Measurements from ENCODE around the gene PHF1.

Gene PHF1

GRCh38 chr6:33417128-33417902 is 6.5 kb downstream of the PHF1 start:
- in situ Hi-C loops (cut with MboI; ENCODE audit: low sequenced_read_pairs), result no loop called here

DNA sequence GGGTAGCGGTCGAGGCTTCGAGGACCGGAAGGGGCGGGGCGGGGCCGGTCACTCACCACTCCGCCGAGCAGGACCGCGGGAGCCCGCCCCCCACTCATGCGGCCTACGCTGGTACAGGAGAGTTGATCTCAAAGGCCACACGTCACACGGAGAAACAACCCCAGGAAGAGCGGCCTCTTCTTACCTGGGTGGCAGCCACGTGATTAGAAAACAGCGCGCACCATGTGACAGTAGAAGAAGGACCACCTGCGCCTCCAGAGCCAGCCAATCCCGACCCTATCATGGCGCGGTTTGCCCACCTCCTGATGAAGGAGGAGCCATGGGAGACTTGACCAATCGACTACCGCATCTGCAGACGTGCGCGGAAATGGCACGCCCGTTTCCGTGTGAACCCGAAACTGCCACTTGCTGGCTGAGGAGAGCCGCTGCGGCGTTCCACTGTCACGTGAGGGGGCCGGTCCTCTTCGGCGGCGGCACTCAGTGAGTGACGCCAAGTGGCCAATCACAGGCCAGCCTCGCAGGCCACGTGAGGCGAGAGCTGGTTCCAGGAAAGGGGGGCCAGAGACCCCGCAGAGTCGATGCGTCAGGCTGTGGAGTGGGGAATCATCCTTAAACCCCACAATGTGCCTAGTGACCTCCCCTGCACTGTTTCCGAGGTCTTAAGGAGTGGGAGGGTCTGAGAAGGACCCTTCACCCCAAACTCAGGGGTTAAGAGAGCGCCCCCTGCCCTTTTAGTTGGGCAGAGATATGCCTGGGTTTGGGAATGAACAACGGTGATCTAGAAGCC is 7.3 kb downstream of the PHF1 start, which contains the start of gene CUTA:
TSS of gene CUTA (minus strand) at position 205 of the 787 bp plus-strand sequence. CDS start at position 98, 107 bp downstream.
- in situ Hi-C loops (cut with MboI; ENCODE audit: low sequenced_read_pairs), result no loop called here

- in situ Hi-C loops (cut with MboI; ENCODE audit: low sequenced_read_pairs), result no loop called here
These were observed 8.0 kb downstream of the PHF1 start for GRCh38 chr6:33418690-33419291.

- in situ Hi-C loops (cut with MboI; ENCODE audit: low sequenced_read_pairs), result no loop called here
These were observed 9.0 kb downstream of the PHF1 start, which contains the start of gene SYNGAP1 for GRCh38 chr6:33419580-33420490. Gene SYNGAP1, plus strand, starts transcription at chr6:33420065. Its CDS starts 200 bp downstream, at chr6:33420265.

DNA sequence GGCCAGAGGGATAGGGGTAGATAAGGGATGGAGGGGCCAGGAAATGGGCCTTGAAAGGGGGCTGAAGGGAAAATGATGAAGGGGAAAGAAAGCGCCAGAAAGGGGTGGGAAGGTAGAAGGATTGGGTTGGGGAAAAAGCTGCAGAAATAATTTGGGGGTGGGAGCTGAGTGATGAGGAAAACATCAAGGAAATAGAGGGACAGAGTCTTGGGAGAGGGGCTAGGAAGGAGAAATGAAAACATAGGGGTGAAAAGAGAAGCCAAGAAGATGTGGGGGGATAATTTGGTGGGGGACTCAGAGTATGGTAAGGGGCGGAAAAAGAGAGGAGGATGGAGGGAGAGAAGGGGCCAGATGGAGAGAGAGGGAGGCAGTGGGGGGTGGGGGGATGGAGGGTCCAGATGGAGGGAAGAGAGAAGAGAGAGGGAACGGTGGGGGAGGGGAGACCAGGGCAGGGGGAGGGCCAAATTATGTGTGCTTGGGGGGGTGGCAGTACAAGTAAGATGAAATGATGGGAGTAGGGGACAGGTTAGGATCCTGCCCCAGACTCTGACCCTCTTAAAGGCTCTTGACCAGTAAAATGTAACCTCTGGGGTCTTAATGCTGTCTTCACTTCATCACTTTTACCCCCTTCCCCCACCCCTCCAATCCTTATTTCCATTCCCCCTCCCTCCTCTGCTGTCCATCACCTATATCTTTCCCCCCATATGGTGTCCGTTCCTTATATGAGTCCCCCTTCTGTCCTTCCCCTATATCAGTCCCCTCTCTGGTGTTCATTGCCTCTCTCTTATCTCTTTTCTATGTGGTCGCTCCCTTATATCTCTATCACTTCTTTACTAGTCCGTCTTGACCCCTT is 9.9 kb downstream of the PHF1 start:
- in situ Hi-C loops (cut with MboI; ENCODE audit: low sequenced_read_pairs), result no loop called here

DNA sequence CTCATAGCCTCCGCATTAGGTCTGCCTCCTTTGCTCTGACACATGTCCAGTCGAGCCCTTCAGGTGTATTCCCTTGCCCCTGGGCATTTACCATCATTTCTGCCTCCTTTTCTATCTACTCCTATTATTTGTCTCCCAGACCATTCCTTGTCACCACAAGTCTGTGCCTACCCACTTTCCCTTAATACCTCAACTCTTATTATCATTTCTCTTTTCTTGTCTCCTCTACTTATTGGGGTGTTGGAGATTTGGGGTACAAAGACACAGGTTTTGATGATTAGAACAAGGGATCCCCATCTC is 10.5 kb downstream of the PHF1 start:
- in situ Hi-C loops (cut with MboI; ENCODE audit: low sequenced_read_pairs), result no loop called here

DNA sequence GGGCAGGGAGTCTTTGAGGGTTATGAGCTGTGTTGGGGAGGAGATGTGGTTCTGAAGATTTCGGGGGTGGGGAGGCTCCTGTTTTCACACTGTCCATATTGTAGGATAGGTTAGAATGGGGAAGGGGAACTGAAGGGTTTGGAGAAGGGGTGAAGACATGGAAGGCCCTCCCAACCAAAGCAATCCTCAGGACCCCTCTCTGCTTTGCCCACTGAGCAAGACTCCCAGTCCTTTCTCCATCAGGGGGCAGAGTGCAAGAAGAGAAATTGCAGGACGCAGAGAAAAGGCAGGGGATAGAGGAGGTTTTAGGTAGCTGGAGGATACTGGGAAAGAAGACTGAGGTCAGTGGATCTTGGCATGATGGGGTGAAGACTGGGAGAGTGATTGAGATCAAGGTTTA is 13.0 kb downstream of the PHF1 start:
- in situ Hi-C loops (cut with MboI; ENCODE audit: low sequenced_read_pairs), result no loop called here

- in situ Hi-C loops (cut with MboI; ENCODE audit: low sequenced_read_pairs), result no loop called here
These were observed 14.2 kb downstream of the PHF1 start for GRCh38 chr6:33424855-33425667.

DNA sequence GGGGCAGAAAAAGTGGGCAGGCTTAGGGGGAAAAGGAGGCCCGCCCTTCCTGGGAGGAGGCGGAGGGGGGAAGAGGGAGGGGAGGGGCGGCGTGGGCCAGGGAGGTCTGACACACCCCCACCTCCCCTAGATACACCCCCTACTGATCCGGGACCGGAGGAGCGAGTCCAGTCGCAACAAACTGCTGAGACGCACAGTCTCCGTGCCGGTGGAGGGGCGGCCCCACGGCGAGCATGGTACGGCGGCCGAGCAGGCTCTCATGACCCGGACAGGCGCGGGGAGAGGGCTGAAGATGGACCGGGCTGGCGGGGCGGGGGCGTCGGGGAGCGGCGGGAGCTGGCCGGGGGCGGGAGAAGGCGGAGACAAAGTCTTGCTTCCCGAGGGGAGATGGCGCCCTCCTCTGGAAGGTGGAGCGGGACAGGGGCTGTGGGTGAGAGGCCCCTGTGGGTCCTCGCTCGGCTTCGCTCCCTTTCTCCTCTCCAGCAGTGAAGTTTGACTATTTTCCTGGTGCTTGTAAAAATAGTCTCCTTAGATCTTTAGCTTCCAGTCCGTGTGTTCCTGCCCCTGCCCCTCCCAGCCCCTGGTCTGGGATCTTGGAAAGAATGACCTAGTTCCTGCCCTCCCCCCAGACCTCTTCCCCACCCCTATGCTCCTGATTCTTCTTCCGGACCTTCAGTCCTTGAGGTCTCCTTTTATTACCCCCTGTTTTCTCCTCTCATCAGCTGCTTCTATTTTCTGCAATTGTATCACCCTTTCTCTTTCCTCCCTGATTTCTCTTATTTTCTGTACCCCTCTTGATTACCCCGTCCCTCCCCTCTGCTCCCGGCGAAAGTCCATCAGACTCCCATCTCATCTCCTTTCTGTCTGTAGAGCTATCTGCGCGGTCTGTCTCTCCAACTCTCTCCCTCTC is 15.1 kb downstream of the PHF1 start:
- in situ Hi-C loops (cut with MboI; ENCODE audit: low sequenced_read_pairs), result no loop called here

DNA sequence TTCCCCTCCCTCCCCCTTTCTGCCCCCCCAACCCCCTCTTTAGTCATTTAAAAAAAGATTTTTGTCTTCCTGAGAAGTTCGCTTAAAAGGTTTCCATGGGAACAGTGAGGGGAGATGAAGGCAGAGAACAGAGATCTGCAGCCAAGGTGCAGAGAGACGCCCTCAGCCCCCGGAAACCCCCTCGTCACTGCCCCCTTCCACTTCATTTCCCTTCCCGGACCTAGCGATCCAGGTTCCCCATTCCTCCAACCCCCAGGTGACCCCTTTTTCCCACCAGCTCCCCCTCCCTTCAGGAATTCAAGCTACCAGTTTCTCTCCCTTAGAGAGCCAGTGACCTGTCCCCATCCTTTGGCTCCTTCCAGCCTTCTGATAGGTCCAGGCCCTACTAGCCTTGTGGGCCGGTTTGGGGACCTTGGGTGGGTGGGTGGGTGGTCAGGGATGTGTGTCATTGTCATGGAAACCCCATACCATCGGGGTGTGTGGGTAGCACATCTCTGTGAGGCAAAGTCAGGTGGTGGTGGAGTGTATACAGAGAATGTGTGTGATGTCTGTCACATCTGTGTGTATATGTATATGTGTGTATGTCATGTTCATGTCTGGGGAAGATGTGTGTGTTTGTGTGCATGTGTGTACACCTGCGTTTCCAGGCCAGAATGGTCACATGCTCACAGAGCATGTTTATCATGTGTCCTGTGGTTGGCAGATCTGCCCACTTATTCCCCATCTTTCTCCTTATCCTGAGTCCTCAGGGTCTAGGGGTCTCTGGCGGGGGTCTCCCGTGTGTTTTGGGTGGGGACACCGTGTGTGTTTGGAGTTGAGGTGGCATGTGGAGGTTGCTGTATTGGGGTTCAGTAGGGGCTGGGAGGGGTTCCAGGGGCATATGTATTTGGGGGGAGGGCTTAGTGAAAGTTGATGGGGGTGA is 16.0 kb downstream of the PHF1 start:
- in situ Hi-C loops (cut with MboI; ENCODE audit: low sequenced_read_pairs), result no loop called here

DNA sequence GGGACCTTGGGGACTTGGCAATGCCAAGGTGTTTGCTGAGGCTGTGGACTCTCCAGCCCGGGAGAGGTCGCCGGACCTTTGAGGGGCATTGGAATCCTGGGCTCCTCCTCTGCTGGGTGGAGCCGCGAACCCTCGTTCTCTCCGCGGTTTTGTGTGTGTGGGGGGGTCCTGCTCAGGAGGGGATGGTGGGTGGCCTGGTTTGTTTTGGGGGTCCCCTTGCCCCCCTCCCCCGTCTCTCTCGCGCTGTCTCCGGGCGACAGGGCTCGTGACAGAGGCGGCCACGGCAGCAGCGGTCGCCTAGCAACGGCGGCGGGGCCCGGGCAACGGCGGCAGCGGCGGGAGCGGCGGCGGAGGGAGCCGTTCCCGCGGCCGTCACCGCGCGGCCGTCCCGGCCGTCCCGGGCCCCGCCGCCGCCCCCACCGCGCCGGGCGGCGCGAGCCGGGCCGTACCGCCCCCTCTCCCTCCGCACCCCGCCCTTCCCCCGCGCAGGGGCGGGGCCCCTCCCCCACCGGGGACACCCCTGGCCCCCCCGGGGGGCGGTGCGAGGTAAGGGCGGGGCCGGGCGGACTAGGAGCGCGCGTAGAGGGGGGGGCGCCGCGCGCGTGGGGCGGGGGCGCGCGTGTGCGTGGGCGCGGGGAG is 16.9 kb downstream of the PHF1 start:
- in situ Hi-C loops (cut with MboI; ENCODE audit: low sequenced_read_pairs), result no loop called here

- in situ Hi-C loops (cut with MboI; ENCODE audit: low sequenced_read_pairs), result no loop called here
These were observed 17.6 kb downstream of the PHF1 start for GRCh38 chr6:33428224-33428965.

DNA sequence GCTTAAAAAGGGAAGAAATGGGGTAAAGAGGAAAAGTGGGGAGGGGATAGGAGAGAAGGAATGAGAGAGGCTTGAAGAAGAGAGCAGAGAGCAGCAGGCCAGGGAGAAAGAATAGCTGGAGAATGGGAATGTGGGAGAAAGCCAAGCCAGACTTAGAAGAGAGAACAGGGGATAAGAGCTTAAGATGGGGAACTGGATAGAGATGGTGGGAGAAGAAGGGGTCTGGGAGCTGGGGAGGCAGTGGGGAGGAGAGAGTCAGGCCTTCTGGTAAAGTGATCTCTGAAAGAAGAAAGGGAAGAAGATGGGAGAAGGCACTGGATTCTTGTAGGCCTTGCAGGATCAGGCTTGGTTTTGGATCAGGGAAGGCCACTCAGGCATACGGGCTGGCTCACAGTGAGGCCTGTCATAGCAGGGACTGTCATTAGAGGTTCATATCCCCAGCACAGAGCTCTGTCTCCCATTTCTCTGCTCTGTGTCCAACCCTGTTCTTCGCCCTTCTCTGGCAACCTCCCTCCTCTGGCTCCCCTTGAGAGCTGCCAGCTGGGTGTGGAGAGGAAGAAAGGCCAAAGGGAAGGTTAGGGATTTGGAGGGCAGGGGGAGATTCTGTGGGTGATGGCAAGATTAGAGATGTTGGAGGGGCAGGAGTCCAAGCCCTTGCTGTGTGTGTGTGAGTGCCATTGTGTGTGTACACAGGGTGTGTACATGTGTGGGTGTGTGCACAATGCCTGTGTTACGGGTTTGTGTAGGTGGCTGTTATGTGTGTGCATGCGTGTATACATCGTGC is 18.3 kb downstream of the PHF1 start:
- in situ Hi-C loops (cut with MboI; ENCODE audit: low sequenced_read_pairs), result no loop called here

DNA sequence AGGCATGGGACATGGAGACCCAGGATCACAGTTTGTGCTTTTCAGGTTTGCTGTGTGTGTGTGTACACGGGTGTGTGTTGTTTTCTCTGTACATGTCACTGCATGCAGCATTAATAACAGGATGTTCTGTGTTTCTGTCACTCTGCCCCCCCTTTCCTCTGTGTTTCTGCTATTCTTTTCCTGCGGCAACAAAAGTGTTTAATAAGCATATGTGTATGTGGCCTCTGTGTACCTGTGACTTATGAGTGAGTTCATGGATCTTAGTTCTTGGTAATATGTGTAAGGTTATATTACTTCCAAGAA is 18.9 kb downstream of the PHF1 start:
- in situ Hi-C loops (cut with MboI; ENCODE audit: low sequenced_read_pairs), result no loop called here

- in situ Hi-C loops (cut with MboI; ENCODE audit: low sequenced_read_pairs), result no loop called here
These were observed 19.5 kb downstream of the PHF1 start for GRCh38 chr6:33430334-33430733.
